ENCODE measurements around the gene NACC2. TPM values are rescaled to one million over a fixed set of nuclear protein-coding genes. Genes with fewer than 3 reads are reported as not detected.

Gene NACC2
- polyA plus RNA-seq, 1 donor, result 16.0 TPM

GRCh38 chr9:136092741-136093140 lies 2.3 kb downstream of the NACC2 start:
- DNase-seq, result no peak

GRCh38 chr9:136092353-136092650 lies 2.8 kb downstream of the NACC2 start:
- DNase-seq, result no peak

- DNase-seq, result no peak
Observed at GRCh38 chr9:136091582-136092352, 3.3 kb downstream of the NACC2 start.

- no peak for DNase-seq
Observed at GRCh38 chr9:136090768-136091581, 4.1 kb downstream of the NACC2 start.

- no peak for DNase-seq
Observed at GRCh38 chr9:136090056-136090735, 4.9 kb downstream of the NACC2 start.

GRCh38 chr9:136089697-136090045 lies 5.4 kb downstream of the NACC2 start:
- no peak for DNase-seq

GRCh38 chr9:136088939-136089696 lies 6.0 kb downstream of the NACC2 start:
- DNase-seq, result no peak

GRCh38 chr9:136088481-136088938 lies 6.6 kb downstream of the NACC2 start:
- DNase-seq, result no peak

GRCh38 chr9:136087741-136088480 lies 7.2 kb downstream of the NACC2 start:
- DNase-seq, result no peak

- no peak for DNase-seq
Observed at GRCh38 chr9:136086951-136087740, 7.9 kb downstream of the NACC2 start.

- no peak for DNase-seq
Observed at GRCh38 chr9:136086213-136086881, 8.7 kb downstream of the NACC2 start.

- DNase-seq, result no peak
Observed at GRCh38 chr9:136085815-136086212, 9.3 kb downstream of the NACC2 start.

- no peak for DNase-seq
Observed at GRCh38 chr9:136084063-136084944, 10.8 kb downstream of the NACC2 start.

- DNase-seq, result no peak
Observed at GRCh38 chr9:136083558-136084062, 11.5 kb downstream of the NACC2 start.

- no peak for DNase-seq
Observed at GRCh38 chr9:136082496-136083361, 12.4 kb downstream of the NACC2 start.

- no peak for DNase-seq
Observed at GRCh38 chr9:136081826-136082495, 13.1 kb downstream of the NACC2 start.

- no peak for DNase-seq
Observed at GRCh38 chr9:136081113-136081825, 13.8 kb downstream of the NACC2 start.
